GM18517 (cell line): ENCODE results near the gene CD72.

Experiments
- ATAC-seq: cut with Tn5 transposase; IDR thresholded peaks from one replicate; pipeline ENCODE4 v1.9.1; 2021; ENCODE audit warnings: mild to moderate bottlenecking, moderate library complexity; ENCODE audit not compliant: unreplicated experiment

Gene CD72

DNA sequence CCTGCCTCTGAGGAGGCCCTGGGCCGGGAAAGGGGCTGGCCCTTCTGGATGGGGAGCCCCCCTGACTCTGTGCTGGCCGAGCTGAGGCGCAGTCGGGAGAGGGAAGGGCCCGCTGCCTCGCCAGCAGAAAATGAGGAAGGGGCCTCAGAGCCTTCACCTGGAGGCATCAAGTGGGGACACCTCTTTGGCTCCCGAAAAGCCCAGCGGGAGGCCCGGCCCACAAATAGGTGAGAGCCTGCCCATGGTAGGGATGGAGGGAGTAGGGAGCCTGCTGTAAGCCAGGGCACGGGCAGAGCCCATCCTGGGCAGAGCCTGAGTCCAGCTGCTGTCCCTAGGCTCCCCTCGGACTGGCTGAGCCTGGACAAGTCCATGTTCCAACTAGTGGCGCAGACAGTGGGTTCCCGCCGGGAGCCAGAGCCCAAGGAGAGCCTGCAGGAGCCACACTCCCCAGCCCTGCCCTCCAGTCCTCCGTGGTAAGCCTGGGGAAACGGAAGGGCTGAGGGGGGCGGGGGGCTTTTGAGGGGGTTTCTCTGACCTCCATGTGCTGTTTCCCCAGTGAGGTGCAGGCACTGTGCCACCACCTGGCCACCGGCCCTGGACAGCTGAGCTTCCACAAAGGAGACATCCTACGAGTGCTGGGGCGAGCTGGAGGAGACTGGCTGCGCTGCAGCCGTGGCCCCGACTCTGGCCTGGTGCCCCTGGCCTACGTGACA, 57.4 kb downstream of the CD72 start:
- no peak for ATAC-seq
